ENCODE measurements around the gene SEMA3C.

DNA sequence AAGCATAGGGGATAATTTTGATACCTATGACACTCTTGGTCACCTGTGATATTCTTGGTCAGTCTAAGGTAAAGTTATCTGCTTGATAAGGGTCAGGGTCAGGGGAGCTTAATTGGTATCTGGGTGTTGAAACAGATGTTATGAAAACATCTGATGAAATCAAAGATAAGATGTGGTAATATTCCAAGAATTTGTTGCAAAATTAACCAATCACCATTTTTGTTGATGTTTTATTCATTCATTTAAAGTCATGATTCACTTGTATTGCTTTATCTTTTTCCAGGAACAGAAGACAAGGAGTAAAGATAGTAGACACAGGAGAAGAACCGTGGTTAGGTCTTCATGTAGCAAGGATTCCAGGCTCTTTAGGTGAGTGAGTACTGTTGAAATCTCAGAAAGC, 103.1 kb downstream of the SEMA3C start:
- TF ChIP-seq, protein P1, sequence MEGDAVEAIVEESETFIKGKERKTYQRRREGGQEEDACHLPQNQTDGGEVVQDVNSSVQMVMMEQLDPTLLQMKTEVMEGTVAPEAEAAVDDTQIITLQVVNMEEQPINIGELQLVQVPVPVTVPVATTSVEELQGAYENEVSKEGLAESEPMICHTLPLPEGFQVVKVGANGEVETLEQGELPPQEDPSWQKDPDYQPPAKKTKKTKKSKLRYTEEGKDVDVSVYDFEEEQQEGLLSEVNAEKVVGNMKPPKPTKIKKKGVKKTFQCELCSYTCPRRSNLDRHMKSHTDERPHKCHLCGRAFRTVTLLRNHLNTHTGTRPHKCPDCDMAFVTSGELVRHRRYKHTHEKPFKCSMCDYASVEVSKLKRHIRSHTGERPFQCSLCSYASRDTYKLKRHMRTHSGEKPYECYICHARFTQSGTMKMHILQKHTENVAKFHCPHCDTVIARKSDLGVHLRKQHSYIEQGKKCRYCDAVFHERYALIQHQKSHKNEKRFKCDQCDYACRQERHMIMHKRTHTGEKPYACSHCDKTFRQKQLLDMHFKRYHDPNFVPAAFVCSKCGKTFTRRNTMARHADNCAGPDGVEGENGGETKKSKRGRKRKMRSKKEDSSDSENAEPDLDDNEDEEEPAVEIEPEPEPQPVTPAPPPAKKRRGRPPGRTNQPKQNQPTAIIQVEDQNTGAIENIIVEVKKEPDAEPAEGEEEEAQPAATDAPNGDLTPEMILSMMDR (IDR thresholded peaks at IDR 0.05) = no peak
- no peak for TF ChIP-seq POLR2A (IDR thresholded peaks at IDR 0.05)
